Calu3 (cell line): Measurements from ENCODE around the gene ELOVL6. TPM values are rescaled to one million over a fixed set of nuclear protein-coding genes. Genes with fewer than 3 reads are reported as not detected.

Experiments
- BruUV-seq: library from RNA; stranded (reverse); fragments of 400-500 nt; replicated peaks from 2 replicates; lab custom pipeline; 2021; lab: Mats Ljungman, UMichigan
- CTCF ChIA-PET: fragments of 300-600 bp; sonication (Branson Sonifier 250); formaldehyde crosslinking; loops from one replicate; lab custom pipeline; 2022; ENCODE audit warnings: antibody characterized with exemption; lab: Charles Lee
- DNase-seq: peaks from one replicate; pipeline ENCODE4 v3.0.0; 2022
- H3K27ac Mint-ChIP-seq: one replicate; pipeline ENCODE4 v1.8.0; 2022; ENCODE audit warnings: mixed read lengths; ENCODE audit not compliant: unreplicated experiment
- H3K27me3 Mint-ChIP-seq: one replicate; pipeline ENCODE4 v1.8.0; 2022; ENCODE audit warnings: mixed read lengths; ENCODE audit not compliant: unreplicated experiment
- H3K36me3 Mint-ChIP-seq: one replicate; pipeline ENCODE4 v1.8.0; 2022; ENCODE audit warnings: mild to moderate bottlenecking, moderate library complexity, mixed read lengths; ENCODE audit not compliant: insufficient read depth, unreplicated experiment
- H3K4me1 Mint-ChIP-seq: one replicate; pipeline ENCODE4 v1.8.0; 2022; ENCODE audit warnings: mild to moderate bottlenecking, low read depth, mixed read lengths; ENCODE audit not compliant: unreplicated experiment
- H3K4me3 Mint-ChIP-seq: one replicate; pipeline ENCODE4 v1.8.0; 2022; ENCODE audit warnings: mild to moderate bottlenecking, low read depth, moderate library complexity, mixed read lengths; ENCODE audit not compliant: unreplicated experiment
- H3K9me3 Mint-ChIP-seq: one replicate; pipeline ENCODE4 v1.8.0; 2022; ENCODE audit warnings: low read depth, mixed read lengths; ENCODE audit not compliant: unreplicated experiment
- intact Hi-C: fragments of 100-400 bp; cut with micrococcal nuclease; formaldehyde crosslinking; loops from one replicate; pipeline ENCODE4 v1.10.0; 2022; ENCODE audit not compliant: unreplicated experiment
- total RNA-seq: library from RNA; stranded (reverse); gene quantifications from 2 replicates; pipeline ENCODE4 v1.2.3, GENCODE V29; 2022
- TF ChIP-seq, protein P1 (sequence below): fragments of 200-600 bp; IDR thresholded peaks from one replicate; pipeline ENCODE4 v1.8.0; 2022; ENCODE audit warnings: antibody characterized with exemption; ENCODE audit not compliant: unreplicated experiment

Gene ELOVL6
- total RNA-seq, 1 experiment from 2014 or later = 26.1 TPM

DNA sequence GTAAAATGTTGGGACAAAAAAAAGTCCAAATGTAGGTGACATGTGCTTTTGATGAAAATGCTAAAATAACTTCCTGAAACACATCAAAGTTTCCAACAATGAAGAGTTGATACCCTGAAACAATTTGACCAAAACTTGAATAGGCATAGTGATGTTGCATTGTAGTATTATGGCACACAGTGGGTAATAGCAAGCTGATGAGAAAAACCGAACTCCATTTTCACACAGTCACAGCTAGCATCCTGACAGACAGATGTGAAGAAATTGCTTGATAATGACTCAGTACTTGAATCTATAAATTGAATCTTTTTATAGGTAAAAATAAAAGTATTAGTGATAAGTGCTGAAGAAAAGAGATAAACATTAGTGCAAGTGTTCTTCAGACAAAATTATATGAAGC is 122.5 kb downstream of the ELOVL6 start:
- no TSS peak for BruUV-seq
- Mint-ChIP-seq H3K4me1 (no peaks in the 10 kb centered on the region), H3K27ac (no peak overlapping the region), H3K36me3 (no peaks in the 10 kb centered on the region), H3K9me3 (no peaks in the 10 kb centered on the region), H3K4me3 (no peak overlapping the region), H3K27me3 (no peaks in the 10 kb centered on the region)
- intact Hi-C loops = no loop called here
- no peak for DNase-seq
- TF ChIP-seq, protein P1, sequence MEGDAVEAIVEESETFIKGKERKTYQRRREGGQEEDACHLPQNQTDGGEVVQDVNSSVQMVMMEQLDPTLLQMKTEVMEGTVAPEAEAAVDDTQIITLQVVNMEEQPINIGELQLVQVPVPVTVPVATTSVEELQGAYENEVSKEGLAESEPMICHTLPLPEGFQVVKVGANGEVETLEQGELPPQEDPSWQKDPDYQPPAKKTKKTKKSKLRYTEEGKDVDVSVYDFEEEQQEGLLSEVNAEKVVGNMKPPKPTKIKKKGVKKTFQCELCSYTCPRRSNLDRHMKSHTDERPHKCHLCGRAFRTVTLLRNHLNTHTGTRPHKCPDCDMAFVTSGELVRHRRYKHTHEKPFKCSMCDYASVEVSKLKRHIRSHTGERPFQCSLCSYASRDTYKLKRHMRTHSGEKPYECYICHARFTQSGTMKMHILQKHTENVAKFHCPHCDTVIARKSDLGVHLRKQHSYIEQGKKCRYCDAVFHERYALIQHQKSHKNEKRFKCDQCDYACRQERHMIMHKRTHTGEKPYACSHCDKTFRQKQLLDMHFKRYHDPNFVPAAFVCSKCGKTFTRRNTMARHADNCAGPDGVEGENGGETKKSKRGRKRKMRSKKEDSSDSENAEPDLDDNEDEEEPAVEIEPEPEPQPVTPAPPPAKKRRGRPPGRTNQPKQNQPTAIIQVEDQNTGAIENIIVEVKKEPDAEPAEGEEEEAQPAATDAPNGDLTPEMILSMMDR = no peak
- CTCF ChIA-PET = no interaction called here

GRCh38 chr4:110075083-110075738 is 123.2 kb downstream of the ELOVL6 start:
- intact Hi-C loops = no loop called here
- Mint-ChIP-seq H3K4me1 (no peaks in the 10 kb centered on the region), H3K4me3 (no peak overlapping the region), H3K9me3 (no peaks in the 10 kb centered on the region), H3K27me3 (no peaks in the 10 kb centered on the region), H3K27ac (no peak overlapping the region), H3K36me3 (no peaks in the 10 kb centered on the region)
- CTCF ChIA-PET = no interaction called here
- no peak for DNase-seq
- BruUV-seq = no TSS peak
- TF ChIP-seq, protein P1 = no peak

DNA sequence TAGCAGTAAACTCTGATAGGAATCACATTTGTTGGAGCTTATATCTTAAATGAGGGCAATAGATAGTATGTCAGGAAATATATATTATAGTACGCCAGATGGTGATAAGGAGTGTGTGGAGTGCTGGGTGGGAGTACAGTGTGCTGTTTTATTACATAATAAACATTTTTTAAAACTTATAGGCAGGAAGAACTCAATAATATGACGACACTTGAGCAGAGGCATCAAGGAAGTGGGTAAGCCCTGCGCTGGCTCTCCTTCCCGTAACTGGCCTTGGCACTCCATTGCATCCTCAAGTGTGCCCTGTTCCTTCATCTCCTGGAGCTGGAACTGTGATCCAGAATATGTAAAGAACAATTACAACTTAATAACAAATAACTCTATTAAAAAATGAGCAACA is 123.8 kb downstream of the ELOVL6 start:
- DNase-seq = no peak
- H3K36me3 Mint-ChIP-seq = no peaks in the 10 kb centered on the region
- H3K9me3 Mint-ChIP-seq = no peaks in the 10 kb centered on the region
- no peak overlapping the region for H3K27ac Mint-ChIP-seq
- CTCF ChIA-PET = no interaction called here
- no peaks in the 10 kb centered on the region for H3K27me3 Mint-ChIP-seq
- no peak overlapping the region for H3K4me3 Mint-ChIP-seq
- intact Hi-C loops = no loop called here
- BruUV-seq = no TSS peak
- TF ChIP-seq, protein P1 = no peak
- no peaks in the 10 kb centered on the region for H3K4me1 Mint-ChIP-seq

DNA sequence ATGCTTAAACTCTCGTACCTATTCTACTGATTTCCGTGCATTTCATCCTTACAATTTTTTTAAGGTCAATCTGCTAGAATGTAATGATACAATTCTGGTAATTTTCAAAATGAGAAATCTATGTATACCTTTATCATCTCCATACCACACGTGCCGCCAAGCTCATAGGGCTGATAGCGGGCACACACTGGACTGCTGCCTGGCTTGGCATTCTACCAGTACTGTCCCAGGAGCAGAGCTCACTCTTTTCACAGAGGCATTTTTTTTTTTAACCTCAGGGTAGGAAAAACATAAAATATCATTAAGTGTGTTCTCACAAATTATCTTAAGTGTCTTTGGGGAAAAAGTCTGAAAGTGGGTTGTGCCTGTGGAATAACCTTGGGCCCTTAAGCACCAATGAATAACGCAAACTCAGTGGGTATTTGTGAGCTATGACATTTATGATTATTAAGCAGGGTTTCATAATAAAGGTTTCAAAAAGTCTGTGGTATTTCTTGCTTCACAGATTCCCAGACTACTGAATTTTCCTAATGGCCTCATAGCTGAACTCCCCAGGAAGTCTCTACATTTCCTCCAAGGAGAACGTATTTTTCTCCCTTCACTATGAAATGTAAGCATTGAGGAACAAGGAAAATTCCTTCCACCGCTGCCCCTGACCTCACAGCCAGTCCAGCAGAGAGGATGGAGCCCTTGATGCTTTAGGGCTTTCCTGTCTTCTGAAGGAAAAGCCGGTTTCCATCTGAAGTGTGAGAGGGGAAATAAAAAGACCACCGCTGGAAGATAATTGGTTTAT is 125.2 kb downstream of the ELOVL6 start:
- no peak overlapping the region for H3K27ac Mint-ChIP-seq
- no peaks in the 10 kb centered on the region for H3K27me3 Mint-ChIP-seq
- CTCF ChIA-PET = no interaction called here
- DNase-seq = no peak
- no TSS peak for BruUV-seq
- intact Hi-C loops = no loop called here
- H3K4me3 Mint-ChIP-seq = no peak overlapping the region
- no peaks in the 10 kb centered on the region for H3K36me3 Mint-ChIP-seq
- H3K4me1 Mint-ChIP-seq = no peaks in the 10 kb centered on the region
- no peaks in the 10 kb centered on the region for H3K9me3 Mint-ChIP-seq
- TF ChIP-seq, protein P1 = no peak
